Epidermal melanocyte (primary cell): ENCODE measurements around the gene SGTA.
"Not testable (repeated sequence)": the region's sequence is repeated elsewhere in the genome, so short reads cannot be mapped to it uniquely, and the experiment has no call there.

ENCODE experiments used
- DNase-seq: peaks from one replicate; pipeline ENCODE4 v3.0.0; 2011; ENCODE audit warnings: low spot score; ENCODE audit not compliant: insufficient read length

SGTA gene

GRCh38 chr19:2714531-2715269, 68.4 kb downstream of the SGTA start:
- DNase-seq, result no peak

- not testable (repeated sequence) for DNase-seq
Observed at GRCh38 chr19:2714102-2714501, 69.0 kb downstream of the SGTA start.

- DNase-seq, result not testable (repeated sequence)
Observed at GRCh38 chr19:2713170-2713569, 69.9 kb downstream of the SGTA start.

GRCh38 chr19:2711875-2712205, 71.2 kb downstream of the SGTA start:
- no peak for DNase-seq

- no peak for DNase-seq
Observed at GRCh38 chr19:2711172-2711874, 71.8 kb downstream of the SGTA start.

GRCh38 chr19:2706251-2706650, 76.8 kb downstream of the SGTA start:
- no peak for DNase-seq
